ENCODE data around the gene TAGLN3.
"Not testable (repeated sequence)": the region's sequence is repeated elsewhere in the genome, so short reads cannot be mapped to it uniquely, and the experiment has no call there.

Gene TAGLN3

DNA sequence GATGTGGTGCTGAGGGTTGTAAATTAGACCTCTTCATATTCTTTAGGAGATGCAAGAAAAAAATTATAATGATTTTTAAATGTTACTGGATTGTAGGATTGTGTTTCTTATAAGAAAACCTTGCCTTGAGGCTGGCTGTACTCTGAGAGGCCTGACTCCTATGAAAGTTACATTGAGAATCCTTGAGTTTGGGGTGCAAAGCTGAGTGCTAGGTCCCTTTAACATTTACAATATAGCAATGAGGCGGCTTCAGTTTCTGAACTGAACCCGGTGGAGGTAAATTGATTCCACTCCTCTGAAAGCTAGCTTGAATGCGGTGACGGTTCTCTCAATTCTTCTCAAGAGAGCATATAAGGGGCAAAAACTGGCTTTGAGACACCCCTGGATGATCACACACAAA is 35.7 kb downstream of the TAGLN3 start, which contains the start of gene TMPRSS7:
Gene TMPRSS7, plus strand, starts transcription at position 301 of the 400 bp plus-strand sequence. CDS start 110 bp downstream, outside the sequence.
- no peaks in the 10 kb centered on the region for H3K36me3 ChIP-seq
- no peaks in the 10 kb centered on the region for H3K27me3 ChIP-seq (ENCODE audit: insufficient read depth, low read depth, severe bottlenecking)
- no peak within 1 kb of the TSS for H3K27ac ChIP-seq
- TF ChIP-seq, protein P1, sequence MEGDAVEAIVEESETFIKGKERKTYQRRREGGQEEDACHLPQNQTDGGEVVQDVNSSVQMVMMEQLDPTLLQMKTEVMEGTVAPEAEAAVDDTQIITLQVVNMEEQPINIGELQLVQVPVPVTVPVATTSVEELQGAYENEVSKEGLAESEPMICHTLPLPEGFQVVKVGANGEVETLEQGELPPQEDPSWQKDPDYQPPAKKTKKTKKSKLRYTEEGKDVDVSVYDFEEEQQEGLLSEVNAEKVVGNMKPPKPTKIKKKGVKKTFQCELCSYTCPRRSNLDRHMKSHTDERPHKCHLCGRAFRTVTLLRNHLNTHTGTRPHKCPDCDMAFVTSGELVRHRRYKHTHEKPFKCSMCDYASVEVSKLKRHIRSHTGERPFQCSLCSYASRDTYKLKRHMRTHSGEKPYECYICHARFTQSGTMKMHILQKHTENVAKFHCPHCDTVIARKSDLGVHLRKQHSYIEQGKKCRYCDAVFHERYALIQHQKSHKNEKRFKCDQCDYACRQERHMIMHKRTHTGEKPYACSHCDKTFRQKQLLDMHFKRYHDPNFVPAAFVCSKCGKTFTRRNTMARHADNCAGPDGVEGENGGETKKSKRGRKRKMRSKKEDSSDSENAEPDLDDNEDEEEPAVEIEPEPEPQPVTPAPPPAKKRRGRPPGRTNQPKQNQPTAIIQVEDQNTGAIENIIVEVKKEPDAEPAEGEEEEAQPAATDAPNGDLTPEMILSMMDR (IDR thresholded peaks at IDR 0.05; ENCODE audit: low read depth, low read length), result no peak
- DNase-seq, result no peak
- no peaks in the 10 kb centered on the region for H3K9me3 ChIP-seq (ENCODE audit: severe bottlenecking)
- no peak within 1 kb of the TSS for H3K4me3 ChIP-seq (ENCODE audit: low read depth, low read length)

DNA sequence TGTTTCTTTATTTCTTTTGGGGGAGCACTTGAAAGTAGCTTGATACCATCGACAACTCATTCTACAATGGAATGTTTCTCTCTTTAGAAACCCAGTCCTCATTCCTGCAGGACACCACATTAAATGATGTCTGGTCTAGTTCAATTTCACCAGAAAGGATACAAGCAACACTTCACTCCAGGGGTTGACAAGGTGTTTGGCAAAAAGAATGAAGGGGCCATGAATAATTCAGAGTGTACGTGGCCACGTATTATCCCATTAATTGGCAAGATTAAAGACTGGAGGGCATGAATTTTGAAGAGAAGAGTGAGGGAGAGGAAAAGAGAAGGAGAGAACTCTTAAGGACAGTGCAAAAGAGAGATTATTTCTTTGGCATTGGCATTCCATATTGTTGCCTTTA is 36.5 kb downstream of the TAGLN3 start:
- H3K36me3 ChIP-seq, result no peaks in the 10 kb centered on the region
- no peak for DNase-seq
- no peak overlapping the region for H3K4me3 ChIP-seq (ENCODE audit: low read depth, low read length)
- no peak overlapping the region for H3K27ac ChIP-seq
- no peaks in the 10 kb centered on the region for H3K27me3 ChIP-seq (ENCODE audit: insufficient read depth, low read depth, severe bottlenecking)
- no peaks in the 10 kb centered on the region for H3K9me3 ChIP-seq (ENCODE audit: severe bottlenecking)
- TF ChIP-seq, protein P1 (IDR thresholded peaks at IDR 0.05; ENCODE audit: low read depth, low read length), result no peak

- not testable (repeated sequence) for DNase-seq; H3K36me3 ChIP-seq; H3K27ac ChIP-seq; H3K9me3 ChIP-seq (ENCODE audit: severe bottlenecking); H3K27me3 ChIP-seq (ENCODE audit: insufficient read depth, low read depth, severe bottlenecking); H3K4me3 ChIP-seq (ENCODE audit: low read depth, low read length)
Observed at GRCh38 chr3:112037194-112037593, 38.5 kb downstream of the TAGLN3 start.

DNA sequence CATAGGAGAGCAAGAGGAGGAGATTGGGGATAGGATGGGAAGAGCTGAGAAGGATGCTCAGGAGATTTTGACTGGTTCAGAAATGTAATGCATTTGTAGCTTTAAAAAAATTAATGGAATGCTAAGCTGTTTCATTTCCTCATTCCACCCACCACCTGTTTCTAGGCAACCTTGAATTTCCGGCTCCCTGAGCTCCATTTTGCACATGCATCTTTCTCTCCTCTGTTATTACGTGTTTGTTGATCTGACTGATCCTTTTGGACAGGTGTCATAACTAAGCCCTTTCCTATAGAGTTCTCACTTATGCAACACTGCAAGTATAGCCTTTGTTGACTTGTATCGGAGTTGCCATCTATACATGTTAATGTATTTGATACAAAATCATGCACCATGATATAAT is 40.1 kb downstream of the TAGLN3 start:
- Histone ChIP-seq H3K27me3 (ENCODE audit: insufficient read depth, low read depth, severe bottlenecking) (no peaks in the 10 kb centered on the region), H3K9me3 (ENCODE audit: severe bottlenecking) (no peaks in the 10 kb centered on the region), H3K36me3 (no peaks in the 10 kb centered on the region), H3K27ac (no peak overlapping the region), H3K4me3 (ENCODE audit: low read depth, low read length) (no peak overlapping the region)
- TF ChIP-seq, protein P1 (IDR thresholded peaks at IDR 0.05; ENCODE audit: low read depth, low read length), result no peak
- DNase-seq, result no peak

DNA sequence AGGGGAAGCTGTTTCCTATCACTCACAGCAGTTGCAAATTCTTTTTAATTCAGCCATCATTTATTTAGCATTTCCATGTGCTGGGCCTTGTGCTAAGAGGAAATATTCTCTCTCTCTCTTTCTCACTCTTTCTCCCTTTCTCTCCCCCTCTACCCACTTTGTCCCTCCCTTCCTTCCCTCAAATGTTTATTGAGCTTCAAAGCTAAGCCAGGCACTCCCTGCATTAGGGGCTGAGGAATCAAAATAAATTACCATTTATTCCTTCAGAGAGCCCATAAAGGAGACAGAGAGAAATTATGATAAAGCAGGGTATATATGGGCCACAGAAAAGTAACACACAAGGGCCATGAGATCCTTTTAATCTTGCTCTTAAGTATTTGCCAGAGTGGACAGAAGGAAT is 42.6 kb downstream of the TAGLN3 start:
- Histone ChIP-seq H3K36me3 (no peaks in the 10 kb centered on the region), H3K4me3 (ENCODE audit: low read depth, low read length) (no peak overlapping the region), H3K27me3 (ENCODE audit: insufficient read depth, low read depth, severe bottlenecking) (no peaks in the 10 kb centered on the region), H3K9me3 (ENCODE audit: severe bottlenecking) (no peaks in the 10 kb centered on the region), H3K27ac (no peak overlapping the region)
- TF ChIP-seq, protein P1 (IDR thresholded peaks at IDR 0.05; ENCODE audit: low read depth, low read length), result no peak
- DNase-seq, result no peak

DNA sequence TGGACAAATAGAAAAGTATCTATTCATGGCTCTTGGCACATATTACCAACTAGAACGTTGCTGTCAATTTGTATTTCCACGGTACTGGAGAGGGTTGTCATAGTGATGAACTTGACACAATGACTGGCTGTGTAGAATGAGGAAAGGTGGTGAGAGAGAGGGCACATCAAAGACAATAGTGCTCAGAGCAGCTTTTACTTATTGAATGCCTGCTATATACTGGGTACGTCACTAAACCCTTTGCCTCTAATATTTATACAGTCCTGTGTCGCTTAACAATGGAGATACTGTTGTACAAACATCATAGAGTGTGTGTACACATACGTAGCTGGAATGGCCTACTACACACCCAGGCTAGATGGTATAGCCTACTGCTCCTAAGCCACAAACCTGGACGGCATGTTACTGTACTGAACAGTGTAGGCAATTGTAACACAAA is 44.1 kb downstream of the TAGLN3 start:
- Histone ChIP-seq H3K27me3 (ENCODE audit: insufficient read depth, low read depth, severe bottlenecking) (no peaks in the 10 kb centered on the region), H3K27ac (no peak overlapping the region), H3K9me3 (ENCODE audit: severe bottlenecking) (no peaks in the 10 kb centered on the region), H3K4me3 (ENCODE audit: low read depth, low read length) (no peak overlapping the region), H3K36me3 (no peaks in the 10 kb centered on the region)
- TF ChIP-seq, protein P1 (IDR thresholded peaks at IDR 0.05; ENCODE audit: low read depth, low read length), result no peak
- no peak for DNase-seq

Measured in WERI-Rb-1 (cell line).